Tibial nerve (tissue), 4 donors: Measurements from ENCODE around the gene MAST2. TPM values are rescaled to one million over a fixed set of nuclear protein-coding genes. Genes with fewer than 3 reads are reported as not detected.

Source experiments
- DNase-seq, 2 donors: peaks; one replicate each; pipeline ENCODE4 v3.0.0-alpha.2; 2019; ENCODE audit warnings: low spot score in 2 of 2
- H3K27ac ChIP-seq, 4 donors: fragments of 200-600 bp; sonication (generic) in 3 of 4; one replicate each; pipeline ENCODE4 v1.5.1; 2017 to 2019; ENCODE audit warnings: mild to moderate bottlenecking in 1 of 4
- H3K27me3 ChIP-seq, 2 donors: fragments of 200-600 bp; sonication (generic) in 1 of 2; one replicate each; pipeline versions ENCODE4 v1.5.1 to v1.6.0; 2017 to 2019
- H3K36me3 ChIP-seq, 3 donors: fragments of 200-600 bp; sonication (generic); one replicate each; pipeline ENCODE4 v1.5.1; 2018 to 2019
- H3K4me1 ChIP-seq, 4 donors: fragments of 200-600 bp; sonication (generic) in 3 of 4; one replicate each; pipeline ENCODE4 v1.5.1; 2017 to 2019
- H3K4me3 ChIP-seq, 4 donors: fragments of 200-600 bp; sonication (generic) in 3 of 4; one replicate each; pipeline ENCODE4 v1.5.1; 2017 to 2019; ENCODE audit warnings: mild to moderate bottlenecking in 1 of 4, moderate library complexity in 1 of 4
- H3K9me3 ChIP-seq, 4 donors: fragments of 200-600 bp; sonication (generic) in 3 of 4; one replicate each; pipeline ENCODE4 v1.5.1; 2017 to 2019
- EP300 ChIP-seq, 2 donors: sonication (generic); formaldehyde crosslinking; IDR thresholded peaks; one replicate each; pipeline ENCODE4 v1.6.1; 2017; ENCODE audit warnings: antibody characterized with exemption in 2 of 2, mild to moderate bottlenecking in 1 of 2
- POLR2A ChIP-seq, 2 donors: fragments of 450-650 bp; IDR thresholded peaks; one replicate each; pipeline ENCODE4 v1.6.1; 2017; ENCODE audit warnings: antibody characterized with exemption in 2 of 2, mild to moderate bottlenecking in 2 of 2, moderate library complexity in 2 of 2
- WGBS, 2 donors: methylation state at CpG; one replicate each; pipeline ENCODE4 v1.1.5; 2018; 5-methylcytosine and 5-hydroxymethylcytosine counted together
- total RNA-seq, 4 donors: library from RNA; depleted of rRNA; stranded (reverse); fragments of >200 nt; gene quantifications; one replicate each; pipeline ENCODE4 v1.1.0, GENCODE V29; 2016
- TF ChIP-seq, protein P1 (sequence below), 5 experiments: fragments of 200-600 bp in 3 of 5; fragments of 450-650 bp in 2 of 5; sonication (generic) in 3 of 5; IDR thresholded peaks; one replicate each; pipeline ENCODE4 v1.5.1; 2016 to 2019; ENCODE audit warnings: antibody characterized with exemption in 5 of 5, mild to moderate bottlenecking in 3 of 5, moderate library complexity in 2 of 5

MAST2 gene
- total RNA-seq, 4 donors from 2014 or later, result 38.0 to 122 (median 57.1) TPM

DNA sequence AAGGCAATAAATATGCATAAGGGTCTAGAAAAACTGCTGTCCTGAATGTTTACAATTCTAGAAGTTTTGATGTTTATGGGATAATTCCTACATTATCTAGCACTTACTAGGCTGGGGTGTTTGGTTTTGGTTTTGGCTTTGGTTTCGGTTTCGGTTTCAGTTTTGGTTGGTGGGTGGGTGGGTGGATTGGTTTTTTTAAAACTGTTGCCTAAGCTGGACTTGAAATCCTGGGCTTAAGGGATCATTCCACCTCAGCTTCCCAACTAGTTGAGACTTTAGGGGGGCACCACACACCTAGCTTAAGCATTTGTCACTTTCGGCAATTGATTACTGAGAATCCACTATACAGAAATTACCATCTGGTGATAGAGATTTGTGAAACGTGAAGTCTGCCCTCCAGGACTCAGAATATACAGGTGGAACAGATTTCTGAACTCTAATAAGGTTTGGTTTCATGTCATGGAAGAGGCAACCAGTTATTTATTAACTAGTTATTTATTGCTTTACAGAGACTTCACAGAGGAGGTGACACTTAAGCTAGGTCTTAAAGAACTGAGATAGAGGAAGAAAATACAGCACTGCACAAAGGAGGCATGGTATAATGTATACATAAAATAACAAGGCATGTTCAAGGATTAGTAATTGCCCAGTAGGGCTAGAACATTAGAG, 259.4 kb downstream of the MAST2 start:
- no peaks in the 10 kb centered on the region for H3K9me3 ChIP-seq
- WGBS, 2 donors, result 82 to 91% methylated on average over 4 of the region's 4 CpGs
- TF ChIP-seq, protein P1, sequence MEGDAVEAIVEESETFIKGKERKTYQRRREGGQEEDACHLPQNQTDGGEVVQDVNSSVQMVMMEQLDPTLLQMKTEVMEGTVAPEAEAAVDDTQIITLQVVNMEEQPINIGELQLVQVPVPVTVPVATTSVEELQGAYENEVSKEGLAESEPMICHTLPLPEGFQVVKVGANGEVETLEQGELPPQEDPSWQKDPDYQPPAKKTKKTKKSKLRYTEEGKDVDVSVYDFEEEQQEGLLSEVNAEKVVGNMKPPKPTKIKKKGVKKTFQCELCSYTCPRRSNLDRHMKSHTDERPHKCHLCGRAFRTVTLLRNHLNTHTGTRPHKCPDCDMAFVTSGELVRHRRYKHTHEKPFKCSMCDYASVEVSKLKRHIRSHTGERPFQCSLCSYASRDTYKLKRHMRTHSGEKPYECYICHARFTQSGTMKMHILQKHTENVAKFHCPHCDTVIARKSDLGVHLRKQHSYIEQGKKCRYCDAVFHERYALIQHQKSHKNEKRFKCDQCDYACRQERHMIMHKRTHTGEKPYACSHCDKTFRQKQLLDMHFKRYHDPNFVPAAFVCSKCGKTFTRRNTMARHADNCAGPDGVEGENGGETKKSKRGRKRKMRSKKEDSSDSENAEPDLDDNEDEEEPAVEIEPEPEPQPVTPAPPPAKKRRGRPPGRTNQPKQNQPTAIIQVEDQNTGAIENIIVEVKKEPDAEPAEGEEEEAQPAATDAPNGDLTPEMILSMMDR (IDR thresholded peaks at IDR 0.05), result no peak
- TF ChIP-seq EP300 (IDR thresholded peaks at IDR 0.05), result no peak
- no peak for TF ChIP-seq POLR2A (IDR thresholded peaks at IDR 0.05)

DNA sequence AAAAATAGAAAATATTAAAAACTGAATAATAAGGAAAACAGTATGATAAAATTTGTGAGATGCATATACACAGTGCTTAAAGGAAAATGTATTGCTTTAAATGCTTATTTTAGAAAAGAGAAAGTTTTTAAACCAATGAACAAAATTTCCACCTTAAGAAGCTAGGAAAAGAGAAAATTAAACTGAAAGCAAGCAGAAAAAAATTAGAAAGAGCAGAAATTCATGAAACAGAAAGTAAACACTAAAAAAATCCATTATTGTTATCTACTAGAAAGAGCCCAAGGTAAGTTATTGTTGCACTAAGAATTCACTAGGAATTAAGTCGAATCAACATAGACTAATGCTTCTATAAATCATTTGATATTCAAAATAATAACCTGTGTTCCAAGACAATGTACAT, 261.3 kb downstream of the MAST2 start:
- no peaks in the 10 kb centered on the region for H3K27me3 ChIP-seq
- H3K4me1 ChIP-seq, result no peaks in the 10 kb centered on the region
- TF ChIP-seq, protein P1 (IDR thresholded peaks at IDR 0.05), result no peak
- no peak for TF ChIP-seq POLR2A (IDR thresholded peaks at IDR 0.05)
- TF ChIP-seq EP300 (IDR thresholded peaks at IDR 0.05), result no peak
- WGBS, 2 donors, result 88 to 95% methylated on average over 1 of the region's 1 CpG
- H3K9me3 ChIP-seq, result no peaks in the 10 kb centered on the region
- no peak overlapping the region for H3K4me3 ChIP-seq
- no peak for DNase-seq
- H3K27ac ChIP-seq, result no peak overlapping the region
- H3K36me3 ChIP-seq, result no peaks in the 10 kb centered on the region

More for the DNA sequence above, 259.4 kb downstream of the MAST2 start:
- Histone ChIP-seq H3K4me3 (peak overlapping the region in 1 of 4 donors; percentile 1), H3K36me3 (peaks cover 0 to 6% (median 0%) of the 10 kb centered on the region in 3 donors), H3K27me3 (no peaks in the 10 kb centered on the region), H3K4me1 (no peaks in the 10 kb centered on the region), H3K27ac (no peak overlapping the region)
- no peak for DNase-seq

DNA sequence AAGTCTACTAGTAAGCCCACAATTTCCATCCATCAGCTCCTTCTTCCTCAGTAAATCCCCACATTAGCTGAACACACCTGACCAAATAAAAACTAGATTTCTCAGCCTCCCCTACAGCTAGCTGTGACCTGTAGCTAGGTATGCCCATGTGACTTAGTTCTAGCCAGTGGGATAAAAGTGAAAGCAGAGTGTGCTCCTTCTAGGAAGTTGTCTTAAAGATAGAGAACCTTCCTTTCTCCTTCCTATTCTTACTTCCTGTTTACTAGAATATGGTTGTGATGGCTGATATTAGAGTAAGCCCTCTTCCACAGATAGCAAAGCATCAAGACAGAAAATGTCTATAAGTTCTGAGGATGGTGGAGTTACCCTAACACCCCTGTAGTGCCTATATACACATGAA, 262.0 kb downstream of the MAST2 start:
- DNase-seq, result no peak
- H3K27me3 ChIP-seq, result no peaks in the 10 kb centered on the region
- TF ChIP-seq EP300 (IDR thresholded peaks at IDR 0.05), result no peak
- TF ChIP-seq, protein P1 (IDR thresholded peaks at IDR 0.05), result no peak
- no peak for TF ChIP-seq POLR2A (IDR thresholded peaks at IDR 0.05)
- no peaks in the 10 kb centered on the region for H3K36me3 ChIP-seq
- H3K27ac ChIP-seq, result no peak overlapping the region
- no peaks in the 10 kb centered on the region for H3K9me3 ChIP-seq
- H3K4me3 ChIP-seq, result no peak overlapping the region
- no peaks in the 10 kb centered on the region for H3K4me1 ChIP-seq

DNA sequence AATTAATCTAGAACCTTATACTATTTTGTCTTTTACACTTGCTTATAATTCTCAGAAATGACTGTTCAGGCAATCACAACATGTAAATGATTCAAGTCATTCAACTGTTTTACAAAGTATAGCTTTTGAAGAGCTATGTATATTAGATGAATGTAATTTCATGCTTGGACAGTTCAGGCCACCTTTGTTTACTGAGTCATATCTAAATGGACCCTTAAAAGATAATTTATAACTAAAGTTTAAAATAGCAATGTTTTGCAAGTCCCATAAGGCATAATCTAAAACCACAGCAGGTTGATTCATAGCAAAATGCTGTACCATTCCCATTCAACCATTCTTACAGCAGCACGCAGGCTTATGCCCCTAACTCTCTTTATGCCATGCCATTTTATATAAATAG, 264.2 kb downstream of the MAST2 start:
- Histone ChIP-seq H3K4me1 (no peaks in the 10 kb centered on the region), H3K4me3 (no peak overlapping the region), H3K36me3 (no peaks in the 10 kb centered on the region), H3K27ac (no peak overlapping the region), H3K9me3 (no peaks in the 10 kb centered on the region), H3K27me3 (no peaks in the 10 kb centered on the region)
- DNase-seq, result no peak
- no peak for TF ChIP-seq POLR2A (IDR thresholded peaks at IDR 0.05)
- TF ChIP-seq, protein P1 (IDR thresholded peaks at IDR 0.05), result no peak
- no peak for TF ChIP-seq EP300 (IDR thresholded peaks at IDR 0.05)
- 72 to 83% methylated on average over 1 of the region's 1 CpG for WGBS, 2 donors

DNA sequence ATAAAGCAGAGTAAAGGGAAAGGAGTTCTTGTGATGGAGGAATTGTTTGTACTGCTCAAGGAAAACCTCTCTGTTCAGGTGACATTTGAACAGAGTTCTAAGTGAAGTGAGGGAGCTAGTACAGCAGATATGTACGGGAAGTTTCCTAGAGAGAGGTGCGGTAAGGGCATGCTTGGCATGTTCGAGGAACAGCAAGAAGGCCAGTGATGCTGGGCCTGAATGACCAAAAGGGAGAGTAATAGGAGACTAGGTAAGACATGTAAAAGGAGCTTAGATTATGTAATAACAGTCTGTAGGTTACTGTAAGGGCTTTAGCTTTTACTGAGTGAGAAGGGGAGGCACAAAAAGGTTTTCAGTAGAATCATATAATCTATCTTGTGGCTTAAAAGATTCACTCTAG, 265.1 kb downstream of the MAST2 start:
- WGBS, 2 donors, result 88 to 89% methylated on average over 3 of the region's 3 CpGs

More for the DNA sequence above, 265.1 kb downstream of the MAST2 start:
- H3K27ac ChIP-seq, result no peak overlapping the region
- TF ChIP-seq POLR2A (IDR thresholded peaks at IDR 0.05), result no peak
- TF ChIP-seq, protein P1 (IDR thresholded peaks at IDR 0.05), result no peak
- TF ChIP-seq EP300 (IDR thresholded peaks at IDR 0.05), result no peak
- no peak overlapping the region for H3K4me3 ChIP-seq
- no peaks in the 10 kb centered on the region for H3K27me3 ChIP-seq
- H3K36me3 ChIP-seq, result no peaks in the 10 kb centered on the region
- DNase-seq, result no peak
- H3K4me1 ChIP-seq, result no peaks in the 10 kb centered on the region
- H3K9me3 ChIP-seq, result no peaks in the 10 kb centered on the region
